ENCODE results near the gene UTY. TPM values are rescaled to one million over a fixed set of nuclear protein-coding genes. Genes with fewer than 3 reads are reported as not detected.

The UTY gene
- total RNA-seq, 1 donor from 2014 or later, result not detected

DNA sequence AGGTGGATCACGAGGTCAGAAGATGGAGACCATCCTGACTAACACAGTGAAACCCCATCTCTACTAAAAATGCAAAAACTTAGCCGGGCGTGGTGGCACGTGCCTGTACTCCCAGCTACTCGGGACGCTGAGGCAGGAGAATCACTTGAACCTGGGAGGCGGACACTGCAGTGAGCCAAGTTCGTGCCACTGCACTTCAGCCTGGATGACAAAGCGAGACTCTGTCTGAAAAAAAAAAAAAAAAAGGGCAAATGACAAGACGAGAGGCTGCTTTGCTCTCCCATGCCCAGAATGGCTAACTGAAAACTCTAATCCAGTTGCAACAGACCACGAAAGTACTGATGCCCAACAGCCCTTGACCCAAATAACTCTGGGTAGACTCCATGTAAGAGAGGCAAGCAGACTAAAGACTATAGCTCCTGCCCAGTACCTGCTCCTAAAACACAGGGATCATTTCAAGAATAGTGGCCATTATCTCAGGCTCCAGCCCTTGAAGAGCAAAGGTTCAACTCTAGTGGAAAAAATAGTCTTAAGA is 29.2 kb downstream of the UTY start:
- H3K9me3 Mint-ChIP-seq (ENCODE audit: low read depth), result no peaks in the 10 kb centered on the region
- H3K4me1 Mint-ChIP-seq (ENCODE audit: low read depth), result no peaks in the 10 kb centered on the region
- TF ChIP-seq, protein P1, sequence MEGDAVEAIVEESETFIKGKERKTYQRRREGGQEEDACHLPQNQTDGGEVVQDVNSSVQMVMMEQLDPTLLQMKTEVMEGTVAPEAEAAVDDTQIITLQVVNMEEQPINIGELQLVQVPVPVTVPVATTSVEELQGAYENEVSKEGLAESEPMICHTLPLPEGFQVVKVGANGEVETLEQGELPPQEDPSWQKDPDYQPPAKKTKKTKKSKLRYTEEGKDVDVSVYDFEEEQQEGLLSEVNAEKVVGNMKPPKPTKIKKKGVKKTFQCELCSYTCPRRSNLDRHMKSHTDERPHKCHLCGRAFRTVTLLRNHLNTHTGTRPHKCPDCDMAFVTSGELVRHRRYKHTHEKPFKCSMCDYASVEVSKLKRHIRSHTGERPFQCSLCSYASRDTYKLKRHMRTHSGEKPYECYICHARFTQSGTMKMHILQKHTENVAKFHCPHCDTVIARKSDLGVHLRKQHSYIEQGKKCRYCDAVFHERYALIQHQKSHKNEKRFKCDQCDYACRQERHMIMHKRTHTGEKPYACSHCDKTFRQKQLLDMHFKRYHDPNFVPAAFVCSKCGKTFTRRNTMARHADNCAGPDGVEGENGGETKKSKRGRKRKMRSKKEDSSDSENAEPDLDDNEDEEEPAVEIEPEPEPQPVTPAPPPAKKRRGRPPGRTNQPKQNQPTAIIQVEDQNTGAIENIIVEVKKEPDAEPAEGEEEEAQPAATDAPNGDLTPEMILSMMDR (IDR thresholded peaks at IDR 0.05), result no peak
- H3K4me3 Mint-ChIP-seq (ENCODE audit: unreplicated experiment), result no peak overlapping the region
- H3K27me3 Mint-ChIP-seq (ENCODE audit: low read depth), result no peaks in the 10 kb centered on the region
- H3K36me3 Mint-ChIP-seq (ENCODE audit: low read depth), result no peaks in the 10 kb centered on the region
- H3K27ac Mint-ChIP-seq (ENCODE audit: unreplicated experiment), result no peak overlapping the region
- no peak for DNase-seq (ENCODE audit: low spot score)

DNA sequence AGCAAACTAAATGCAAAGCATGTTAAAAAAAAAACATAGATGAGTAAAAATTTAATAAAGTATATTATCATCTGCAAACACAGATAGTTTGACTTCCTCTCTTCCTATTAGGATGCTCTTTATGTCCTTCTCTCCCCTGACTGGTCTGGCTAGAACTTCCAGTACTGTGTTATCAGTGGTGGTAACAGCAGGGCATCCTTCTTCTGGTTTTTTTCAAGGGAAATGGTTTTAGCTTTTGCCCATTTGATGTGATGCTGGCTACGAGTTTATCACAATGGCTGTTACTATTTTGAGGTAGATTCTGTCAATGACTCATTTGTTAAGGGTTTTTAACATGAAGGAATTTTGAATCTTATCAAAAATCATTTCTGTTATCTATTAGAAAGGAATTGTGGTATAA is 34.3 kb downstream of the UTY start:
- H3K36me3 Mint-ChIP-seq (ENCODE audit: low read depth), result no peaks in the 10 kb centered on the region
- no peak overlapping the region for H3K27ac Mint-ChIP-seq (ENCODE audit: unreplicated experiment)
- H3K4me3 Mint-ChIP-seq (ENCODE audit: unreplicated experiment), result no peak overlapping the region
- H3K27me3 Mint-ChIP-seq (ENCODE audit: low read depth), result no peaks in the 10 kb centered on the region
- H3K4me1 Mint-ChIP-seq (ENCODE audit: low read depth), result no peaks in the 10 kb centered on the region
- no peaks in the 10 kb centered on the region for H3K9me3 Mint-ChIP-seq (ENCODE audit: low read depth)
- TF ChIP-seq, protein P1 (IDR thresholded peaks at IDR 0.05), result no peak
- DNase-seq (ENCODE audit: low spot score), result no peak

DNA sequence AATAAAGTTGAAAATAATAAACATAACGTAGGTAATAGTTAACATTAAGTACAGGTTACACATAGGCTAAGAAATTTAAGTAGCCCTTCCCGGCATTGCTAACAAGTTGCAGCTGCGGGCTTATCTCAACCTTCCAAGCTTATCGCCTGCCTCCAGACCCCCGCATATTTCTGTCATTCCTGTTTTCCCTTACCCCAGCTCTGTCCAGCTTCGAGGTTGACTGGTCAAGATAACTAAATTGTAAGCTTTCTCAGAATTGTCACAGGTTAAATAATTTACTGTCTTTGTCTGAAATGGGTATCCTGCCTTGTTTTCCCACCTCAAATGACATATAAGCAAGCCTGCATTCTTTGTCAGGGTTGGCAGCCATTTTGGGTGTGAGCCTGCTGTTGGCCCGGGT is 36.7 kb downstream of the UTY start:
- H3K9me3 Mint-ChIP-seq (ENCODE audit: low read depth), result no peaks in the 10 kb centered on the region
- no peaks in the 10 kb centered on the region for H3K4me1 Mint-ChIP-seq (ENCODE audit: low read depth)
- no peak overlapping the region for H3K4me3 Mint-ChIP-seq (ENCODE audit: unreplicated experiment)
- H3K36me3 Mint-ChIP-seq (ENCODE audit: low read depth), result no peaks in the 10 kb centered on the region
- no peaks in the 10 kb centered on the region for H3K27me3 Mint-ChIP-seq (ENCODE audit: low read depth)
- no peak for DNase-seq (ENCODE audit: low spot score)
- no peak overlapping the region for H3K27ac Mint-ChIP-seq (ENCODE audit: unreplicated experiment)
- TF ChIP-seq, protein P1 (IDR thresholded peaks at IDR 0.05), result no peak

DNA sequence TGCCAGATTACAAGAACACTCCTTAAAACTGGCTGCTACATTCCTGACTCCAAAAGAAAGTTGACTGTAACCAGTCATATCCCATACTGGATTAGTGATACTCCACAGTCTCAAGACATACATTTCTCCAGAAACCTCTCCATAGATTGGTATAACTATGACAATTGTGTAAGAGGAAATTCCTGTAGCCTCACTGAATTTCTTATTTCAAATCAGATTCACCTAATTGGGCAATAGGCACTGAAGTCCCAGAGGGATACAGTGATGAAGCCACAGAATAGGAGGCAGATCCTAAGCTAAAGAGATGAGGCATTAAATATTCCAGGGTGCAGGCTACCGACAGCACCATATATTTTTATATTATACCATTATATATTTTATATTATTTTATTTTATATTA is 39.0 kb downstream of the UTY start:
- H3K9me3 Mint-ChIP-seq (ENCODE audit: low read depth), result no peaks in the 10 kb centered on the region
- no peak overlapping the region for H3K27ac Mint-ChIP-seq (ENCODE audit: unreplicated experiment)
- TF ChIP-seq, protein P1 (IDR thresholded peaks at IDR 0.05), result no peak
- no peaks in the 10 kb centered on the region for H3K27me3 Mint-ChIP-seq (ENCODE audit: low read depth)
- H3K4me3 Mint-ChIP-seq (ENCODE audit: unreplicated experiment), result no peak overlapping the region
- H3K4me1 Mint-ChIP-seq (ENCODE audit: low read depth), result no peaks in the 10 kb centered on the region
- no peaks in the 10 kb centered on the region for H3K36me3 Mint-ChIP-seq (ENCODE audit: low read depth)
- no peak for DNase-seq (ENCODE audit: low spot score)

DNA sequence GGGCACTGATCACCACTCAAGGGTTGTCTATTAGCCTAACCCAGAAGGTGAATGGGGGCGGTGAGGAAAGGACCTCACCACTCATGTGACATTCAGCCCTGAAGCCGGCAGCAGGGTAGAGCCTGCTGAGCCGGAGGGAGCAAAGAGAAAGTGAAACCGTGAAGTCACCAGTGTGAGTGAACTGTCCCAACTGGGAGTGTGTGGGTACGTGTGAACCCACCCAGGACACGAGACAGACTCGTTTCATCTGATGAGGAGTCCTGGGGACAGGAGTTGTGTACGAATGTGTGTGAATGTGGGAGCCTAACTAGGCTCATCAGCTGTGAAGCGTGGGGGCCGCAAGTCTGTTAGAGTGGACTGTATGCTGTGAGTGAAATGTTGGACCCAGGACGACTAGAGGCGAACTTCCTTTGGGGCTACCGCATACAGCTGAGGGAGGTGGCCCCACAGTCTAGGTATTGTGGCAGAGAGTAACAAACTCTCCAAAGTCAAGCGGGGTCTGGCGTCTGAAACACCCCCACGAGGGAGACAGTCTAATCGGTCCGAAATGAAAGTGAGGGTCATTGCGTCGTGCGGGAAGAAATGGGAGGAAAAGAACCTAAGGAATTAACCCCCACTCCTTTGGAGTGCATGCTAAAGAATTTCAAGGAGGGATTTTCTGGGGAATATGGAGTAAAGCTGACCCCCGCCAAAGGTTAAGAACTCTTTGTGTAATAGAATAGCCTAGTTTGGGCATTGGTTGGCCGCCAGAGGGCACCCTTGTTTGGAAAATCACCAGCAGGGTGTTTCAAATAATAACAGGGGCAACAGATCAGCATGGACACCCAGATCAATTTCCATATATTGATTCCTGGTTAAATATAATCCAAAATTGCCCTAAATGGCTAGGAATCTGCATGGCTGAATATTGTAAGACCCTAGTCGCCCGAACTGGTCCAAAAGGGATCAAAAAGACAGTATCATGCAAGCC is 43.6 kb downstream of the UTY start:
- Mint-ChIP-seq H3K4me1 (ENCODE audit: low read depth) (no peaks in the 10 kb centered on the region), H3K4me3 (ENCODE audit: unreplicated experiment) (no peak overlapping the region), H3K27me3 (ENCODE audit: low read depth) (no peaks in the 10 kb centered on the region), H3K27ac (ENCODE audit: unreplicated experiment) (no peak overlapping the region), H3K9me3 (ENCODE audit: low read depth) (no peaks in the 10 kb centered on the region), H3K36me3 (ENCODE audit: low read depth) (no peaks in the 10 kb centered on the region)
- TF ChIP-seq, protein P1 (IDR thresholded peaks at IDR 0.05), result no peak
- DNase-seq (ENCODE audit: low spot score), result no peak

All from chondrocyte (in vitro differentiated cells).